GM19240 (cell line): ENCODE results near the gene COL8A2.
A peak's percentile ranks its signal among the peaks of the same experiment; 100 is the strongest.

Experiments
- DNase-seq: peaks from one replicate; pipeline ENCODE4 v3.0.0; 2011; ENCODE audit warnings: low spot score; ENCODE audit not compliant: insufficient read length

The COL8A2 gene

GRCh38 chr1:36157973-36158826, 33.2 kb upstream of the COL8A2 start:
- no peak for DNase-seq

DNA sequence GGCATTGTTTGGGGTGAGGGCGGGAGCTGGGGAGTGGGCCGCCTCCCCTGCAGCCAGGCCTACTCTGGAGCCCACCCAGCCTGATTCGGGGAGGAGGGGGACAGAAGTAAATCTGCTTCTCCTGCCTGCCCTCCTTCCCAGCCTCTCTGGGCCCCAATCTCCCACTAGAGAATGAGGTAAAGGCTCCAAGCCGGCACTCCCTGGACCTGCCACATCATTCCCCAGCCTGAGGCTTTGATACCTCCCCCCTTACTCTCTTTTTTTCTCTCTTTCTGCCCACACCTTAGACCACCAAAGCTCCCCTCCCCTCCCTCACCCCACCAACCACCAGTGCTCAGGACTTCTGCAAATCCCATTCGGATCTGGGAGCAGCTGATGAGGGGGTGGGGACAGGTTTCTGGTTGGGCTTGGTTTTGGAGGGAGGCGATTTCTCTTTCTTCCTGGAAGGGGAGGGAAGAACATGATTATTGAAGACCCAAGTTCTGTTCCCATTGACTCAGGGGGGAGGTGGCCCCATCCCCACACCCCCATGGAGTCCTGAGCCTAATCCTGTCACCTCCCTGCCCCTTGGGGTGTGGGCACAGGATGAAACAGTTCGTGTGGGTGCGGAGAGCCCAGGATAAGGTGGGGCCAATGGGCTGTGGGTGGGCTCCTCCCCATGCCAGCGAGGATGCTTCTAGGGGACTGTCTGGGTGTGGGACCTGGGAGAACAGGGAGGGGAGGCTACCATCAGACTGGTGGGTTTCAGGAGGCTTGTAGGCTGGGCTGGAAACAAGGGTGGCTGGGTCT, 32.3 kb upstream of the COL8A2 start:
- DNase-seq: no peak

GRCh38 chr1:36156329-36157114, 31.5 kb upstream of the COL8A2 start:
- no peak for DNase-seq

DNA sequence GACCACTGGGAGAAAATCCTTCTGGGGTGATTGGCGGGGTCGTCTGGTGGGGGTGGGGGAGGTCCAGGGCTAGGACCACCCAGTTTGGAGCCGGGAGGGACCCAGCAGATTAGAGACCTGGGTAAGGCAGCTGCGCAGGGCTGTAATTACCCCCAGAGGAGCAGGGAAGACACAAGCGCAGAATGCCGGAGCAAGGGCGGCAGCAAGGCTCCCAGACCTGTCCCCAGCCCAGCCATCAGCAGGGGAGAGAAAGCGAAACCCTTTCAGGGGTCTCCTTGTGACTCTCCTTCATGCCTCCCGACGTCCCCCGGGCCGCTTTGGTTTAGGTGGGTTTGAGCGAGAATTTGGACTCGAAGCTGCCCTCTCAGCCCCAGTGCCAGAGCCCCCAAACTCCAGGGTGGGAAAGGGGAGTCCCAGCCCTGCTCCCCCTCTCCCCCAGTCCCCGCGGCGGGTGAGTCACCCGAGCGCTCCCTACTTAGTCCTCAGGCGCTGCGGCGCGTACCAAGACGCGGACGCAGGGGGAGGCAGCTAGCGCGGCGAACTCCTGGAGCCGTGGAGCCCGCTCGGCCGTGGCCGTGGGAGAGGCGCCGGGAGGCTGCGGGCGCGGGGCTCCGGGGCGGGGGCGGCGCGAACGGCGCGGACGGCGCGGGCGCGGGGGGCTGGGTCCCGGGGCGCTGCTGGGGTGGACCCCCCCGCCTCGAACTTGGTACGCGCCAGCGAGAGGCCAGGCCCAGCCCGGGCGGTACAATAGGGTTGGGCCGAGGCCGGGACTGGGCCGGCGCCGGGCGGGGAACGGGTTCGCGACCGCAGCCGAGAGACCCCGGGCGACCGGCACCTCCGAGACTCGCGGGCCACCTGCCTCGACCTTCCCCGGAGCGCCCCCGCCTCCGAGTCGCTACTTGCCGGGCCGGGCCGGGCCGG, 30.6 kb upstream of the COL8A2 start, which contains the start of gene MAP7D1:
MAP7D1 (plus strand) TSS at position 753 of the 921 bp plus-strand sequence. CDS start 258 bp downstream, outside the sequence.
- no peak for DNase-seq

DNA sequence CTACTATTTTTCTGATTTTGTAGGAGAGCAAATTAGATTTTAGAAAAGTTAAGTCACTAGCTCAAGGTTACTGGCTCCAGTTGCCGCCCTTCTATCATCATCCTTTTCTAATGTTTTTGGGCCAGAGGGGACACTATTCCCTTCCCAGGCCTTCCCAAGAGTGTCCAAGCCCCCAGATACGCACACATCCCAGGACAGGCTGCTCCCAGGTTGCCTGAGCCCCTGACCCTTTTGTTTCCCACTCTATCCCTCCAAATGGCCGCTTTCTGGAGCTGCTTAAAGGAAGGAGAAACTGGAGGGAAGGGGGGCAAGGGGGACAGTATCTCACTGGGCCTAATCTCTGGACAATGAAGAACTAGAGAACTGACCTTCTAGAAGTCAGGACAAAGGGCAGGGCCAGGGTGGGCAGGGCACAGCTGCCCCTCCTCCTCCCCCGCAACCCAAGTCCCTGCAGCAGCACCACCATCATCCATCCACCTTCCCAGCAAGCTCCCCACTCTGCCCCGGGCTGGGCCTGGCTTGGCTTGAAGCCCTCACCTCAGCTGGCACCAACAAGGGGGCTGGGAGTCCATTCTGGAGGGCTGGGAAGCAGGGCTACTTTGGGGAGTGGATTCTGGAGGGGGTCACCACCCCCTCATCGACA, 29.9 kb upstream of the COL8A2 start:
- DNase-seq: no peak

GRCh38 chr1:36154335-36154734, 29.3 kb upstream of the COL8A2 start:
- DNase-seq: no peak

GRCh38 chr1:36153476-36153875, 28.5 kb upstream of the COL8A2 start:
- no peak for DNase-seq

GRCh38 chr1:36151845-36152203, 26.8 kb upstream of the COL8A2 start:
- DNase-seq: no peak

DNA sequence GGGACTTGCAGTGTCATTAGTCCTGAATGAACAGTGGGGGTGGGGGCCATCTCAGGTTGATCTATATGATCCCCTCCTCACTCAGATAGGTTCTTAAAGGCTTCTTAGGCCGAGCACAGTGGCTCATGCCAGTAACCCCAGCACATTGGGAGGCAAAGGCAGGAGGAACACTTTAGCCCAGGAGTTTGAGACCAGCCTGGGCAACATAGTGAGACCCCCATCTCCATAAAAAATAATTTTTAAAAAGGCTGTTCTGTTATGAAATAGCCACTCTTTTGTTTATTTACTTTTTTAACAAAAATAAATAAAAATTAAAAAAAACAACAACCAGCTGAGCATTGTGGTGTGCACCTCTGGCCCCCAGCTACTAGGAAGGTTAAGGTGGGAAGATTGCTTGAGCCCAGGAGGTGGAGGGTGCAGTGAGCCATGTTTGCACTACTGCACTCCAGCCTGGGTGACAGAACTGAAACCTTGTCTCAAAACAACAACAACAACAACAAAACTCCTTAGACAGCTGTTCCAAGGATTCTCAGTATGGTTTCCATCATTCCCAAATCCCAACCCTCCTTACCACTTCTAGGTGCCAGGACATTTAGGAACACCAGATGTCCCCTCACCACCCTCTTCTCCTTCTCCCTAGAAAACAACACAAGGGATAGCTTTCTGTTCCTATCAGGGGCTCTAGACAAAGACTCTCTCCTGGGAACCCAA, 26.3 kb upstream of the COL8A2 start:
- DNase-seq: no peak

DNA sequence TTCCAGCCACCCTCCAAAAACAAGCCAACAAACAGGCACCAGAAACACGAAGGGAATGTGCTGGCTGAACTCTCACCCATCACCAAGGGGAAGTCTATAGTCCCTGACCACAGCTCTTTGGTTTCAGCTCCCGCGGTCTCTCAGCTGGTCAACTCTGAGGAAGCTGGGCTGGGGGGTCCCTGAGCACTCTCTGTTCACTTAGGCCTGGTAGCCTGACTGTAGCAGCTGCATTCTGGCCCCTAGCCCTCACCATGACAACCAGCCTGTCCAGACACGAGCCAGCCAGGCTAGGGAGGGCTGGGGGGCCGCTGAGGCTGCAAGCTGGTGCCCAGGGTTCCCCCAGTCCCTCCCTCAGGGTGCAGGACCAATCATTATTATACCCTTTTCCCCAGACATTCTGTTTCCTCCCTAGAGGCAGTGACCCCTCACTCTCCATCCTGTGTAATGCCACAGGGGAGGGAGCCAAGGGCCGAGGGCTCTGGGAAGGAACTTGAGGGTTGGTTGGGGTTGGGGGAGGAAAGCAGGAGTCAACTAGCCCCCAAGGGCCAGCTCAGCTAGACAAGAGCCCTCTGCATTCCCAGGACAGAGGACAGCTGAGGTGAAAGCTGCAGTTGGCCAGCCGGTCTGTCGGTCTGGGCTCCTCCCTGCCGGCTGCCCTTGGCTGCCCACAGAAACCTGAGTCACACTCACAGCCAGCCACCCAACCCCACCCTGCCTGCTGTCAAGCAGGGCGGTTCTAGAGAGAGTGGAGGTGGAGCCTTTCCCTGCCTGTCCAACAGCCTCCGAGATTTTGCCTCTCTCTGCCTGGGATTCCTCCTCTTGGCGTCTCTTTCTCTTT, 25.5 kb upstream of the COL8A2 start:
- no peak for DNase-seq

GRCh38 chr1:36149973-36150295, 24.9 kb upstream of the COL8A2 start:
- DNase-seq: no peak

DNA sequence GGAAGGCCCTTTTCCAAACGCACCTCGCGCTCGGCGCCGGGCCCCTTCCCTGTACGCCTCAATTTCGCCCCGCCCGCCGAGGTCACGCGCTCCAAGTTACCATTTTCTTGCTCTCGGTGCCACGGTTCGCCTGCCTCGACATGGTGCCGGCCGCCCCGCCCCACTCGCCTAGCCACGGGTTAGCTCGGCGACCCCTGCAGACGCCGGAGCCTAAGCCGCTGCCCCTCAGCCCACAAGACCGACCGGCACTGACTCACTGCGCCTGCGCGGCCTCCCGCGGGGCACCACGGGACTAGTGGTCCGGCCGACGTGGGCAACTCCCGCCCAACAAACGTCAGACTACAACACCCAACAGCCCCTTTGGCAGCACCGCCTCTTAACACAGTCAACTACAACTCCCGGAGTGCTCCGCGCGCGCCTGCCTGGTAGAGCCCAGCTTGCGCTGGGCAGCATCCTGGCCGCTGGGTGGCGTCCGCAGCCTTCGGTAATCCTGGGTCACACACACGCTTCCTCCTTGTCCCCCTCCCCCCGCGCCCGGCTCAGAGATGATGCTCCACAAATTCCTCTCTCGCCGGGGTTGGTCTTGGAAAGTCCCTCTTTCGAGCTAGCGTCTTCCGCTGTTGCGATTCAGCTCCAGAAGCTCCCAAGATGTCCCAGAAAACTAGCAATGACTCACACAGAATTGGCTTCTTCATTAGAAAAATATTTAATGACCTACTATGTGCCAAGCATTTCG, 24.4 kb upstream of the COL8A2 start, which contains the start of gene TRAPPC3:
TRAPPC3 (minus strand) TSS at position 250 of the 736 bp plus-strand sequence; CDS start at position 142, 108 bp downstream.
- peak; percentile 90 for DNase-seq

GRCh38 chr1:36148821-36149236, 23.8 kb upstream of the COL8A2 start:
- no peak for DNase-seq

GRCh38 chr1:36144413-36144812, 19.4 kb upstream of the COL8A2 start:
- no peak for DNase-seq

DNA sequence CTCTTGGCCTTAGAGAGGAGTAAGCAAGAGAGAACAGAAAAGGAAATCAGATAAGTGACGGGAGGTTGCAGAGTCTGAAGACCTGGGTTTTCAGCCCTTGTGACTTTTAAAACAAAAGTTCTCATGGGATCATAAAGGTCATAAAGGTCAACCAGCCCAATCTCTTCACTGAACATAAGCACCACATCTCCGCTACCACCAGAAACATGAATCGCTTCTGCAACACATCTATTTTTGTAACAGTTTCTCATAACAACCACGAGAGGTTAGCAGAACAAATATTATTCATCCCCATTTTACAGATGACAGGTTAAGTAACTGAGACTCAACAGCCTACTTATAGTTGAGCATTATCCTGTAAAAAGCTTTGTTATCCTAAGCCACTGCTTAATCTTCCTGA, 18.4 kb upstream of the COL8A2 start:
- no peak for DNase-seq

- DNase-seq: no peak
These were observed 17.1 kb upstream of the COL8A2 start for GRCh38 chr1:36142121-36142520.

GRCh38 chr1:36139521-36139920, 14.5 kb upstream of the COL8A2 start:
- DNase-seq: no peak

DNA sequence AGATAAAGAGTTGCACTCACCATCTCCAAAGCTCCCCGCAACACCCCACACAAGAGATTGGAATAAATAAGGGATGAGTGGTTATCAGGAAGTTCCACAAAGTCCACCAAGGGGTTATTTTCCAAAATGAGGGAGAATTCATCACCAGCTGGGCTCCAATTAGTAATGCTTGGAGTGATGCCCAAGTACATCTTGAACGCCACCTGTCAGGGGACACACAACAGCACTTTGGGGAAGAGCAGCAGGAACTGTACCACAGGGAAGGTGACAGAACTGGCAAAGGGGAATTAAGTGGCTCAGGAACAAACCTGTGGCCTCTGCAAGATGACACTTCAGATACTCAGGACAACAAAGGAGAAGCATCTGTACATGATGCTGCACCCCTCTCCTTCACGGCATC, 12.8 kb upstream of the COL8A2 start:
- DNase-seq: no peak
